ENCODE data around the gene ACBD4.

ACBD4 gene

DNA sequence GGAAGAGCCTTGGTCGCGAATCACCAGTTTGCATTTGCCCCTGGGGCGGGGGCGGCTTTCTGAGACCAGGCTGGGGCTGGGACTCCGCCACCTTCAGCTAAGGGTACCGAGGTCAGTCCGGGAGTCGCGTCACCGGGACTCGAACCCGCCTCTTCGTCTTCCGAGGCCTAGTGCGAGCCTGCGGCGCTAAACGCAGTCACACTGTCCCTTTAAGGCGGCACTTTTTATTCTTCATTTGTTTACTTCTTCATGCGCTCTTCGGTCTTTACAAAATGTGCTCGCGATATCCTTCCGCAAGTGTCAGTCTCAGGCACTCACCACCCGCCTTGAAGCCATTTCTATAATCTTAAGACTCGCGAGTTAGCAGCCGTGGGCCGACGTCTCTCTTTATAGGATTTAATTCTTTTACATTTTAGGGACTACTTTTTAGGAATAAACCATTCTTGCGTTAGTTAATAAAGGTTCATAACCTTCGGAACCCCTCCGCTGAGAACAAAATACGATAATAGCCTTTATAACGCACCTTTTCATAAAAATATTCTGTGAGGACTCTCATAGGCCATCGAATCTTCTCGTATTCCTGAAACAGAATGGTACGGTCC is 12.2 kb downstream of the ACBD4 start:
- H3K36me3 ChIP-seq (ENCODE audit: control insufficient read depth, insufficient read depth, low read length) = no peaks in the 10 kb centered on the region; the same call in 1 of the 2 replicates
- TF ChIP-seq, protein P1, sequence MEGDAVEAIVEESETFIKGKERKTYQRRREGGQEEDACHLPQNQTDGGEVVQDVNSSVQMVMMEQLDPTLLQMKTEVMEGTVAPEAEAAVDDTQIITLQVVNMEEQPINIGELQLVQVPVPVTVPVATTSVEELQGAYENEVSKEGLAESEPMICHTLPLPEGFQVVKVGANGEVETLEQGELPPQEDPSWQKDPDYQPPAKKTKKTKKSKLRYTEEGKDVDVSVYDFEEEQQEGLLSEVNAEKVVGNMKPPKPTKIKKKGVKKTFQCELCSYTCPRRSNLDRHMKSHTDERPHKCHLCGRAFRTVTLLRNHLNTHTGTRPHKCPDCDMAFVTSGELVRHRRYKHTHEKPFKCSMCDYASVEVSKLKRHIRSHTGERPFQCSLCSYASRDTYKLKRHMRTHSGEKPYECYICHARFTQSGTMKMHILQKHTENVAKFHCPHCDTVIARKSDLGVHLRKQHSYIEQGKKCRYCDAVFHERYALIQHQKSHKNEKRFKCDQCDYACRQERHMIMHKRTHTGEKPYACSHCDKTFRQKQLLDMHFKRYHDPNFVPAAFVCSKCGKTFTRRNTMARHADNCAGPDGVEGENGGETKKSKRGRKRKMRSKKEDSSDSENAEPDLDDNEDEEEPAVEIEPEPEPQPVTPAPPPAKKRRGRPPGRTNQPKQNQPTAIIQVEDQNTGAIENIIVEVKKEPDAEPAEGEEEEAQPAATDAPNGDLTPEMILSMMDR (IDR thresholded peaks at IDR 0.05; ENCODE audit: insufficient read depth, low read length, poor library complexity, severe bottlenecking) = no peak
- peak; percentile 91 for DNase-seq (ENCODE audit: extremely low read depth, insufficient read length)
- peak overlapping the region; percentile 73 for H3K4me3 ChIP-seq (replicated peaks; ENCODE audit: low read depth, low read length)
- H3K27me3 ChIP-seq (replicated peaks; ENCODE audit: control insufficient read depth, insufficient read depth, low read length) = no peaks in the 10 kb centered on the region

DNA sequence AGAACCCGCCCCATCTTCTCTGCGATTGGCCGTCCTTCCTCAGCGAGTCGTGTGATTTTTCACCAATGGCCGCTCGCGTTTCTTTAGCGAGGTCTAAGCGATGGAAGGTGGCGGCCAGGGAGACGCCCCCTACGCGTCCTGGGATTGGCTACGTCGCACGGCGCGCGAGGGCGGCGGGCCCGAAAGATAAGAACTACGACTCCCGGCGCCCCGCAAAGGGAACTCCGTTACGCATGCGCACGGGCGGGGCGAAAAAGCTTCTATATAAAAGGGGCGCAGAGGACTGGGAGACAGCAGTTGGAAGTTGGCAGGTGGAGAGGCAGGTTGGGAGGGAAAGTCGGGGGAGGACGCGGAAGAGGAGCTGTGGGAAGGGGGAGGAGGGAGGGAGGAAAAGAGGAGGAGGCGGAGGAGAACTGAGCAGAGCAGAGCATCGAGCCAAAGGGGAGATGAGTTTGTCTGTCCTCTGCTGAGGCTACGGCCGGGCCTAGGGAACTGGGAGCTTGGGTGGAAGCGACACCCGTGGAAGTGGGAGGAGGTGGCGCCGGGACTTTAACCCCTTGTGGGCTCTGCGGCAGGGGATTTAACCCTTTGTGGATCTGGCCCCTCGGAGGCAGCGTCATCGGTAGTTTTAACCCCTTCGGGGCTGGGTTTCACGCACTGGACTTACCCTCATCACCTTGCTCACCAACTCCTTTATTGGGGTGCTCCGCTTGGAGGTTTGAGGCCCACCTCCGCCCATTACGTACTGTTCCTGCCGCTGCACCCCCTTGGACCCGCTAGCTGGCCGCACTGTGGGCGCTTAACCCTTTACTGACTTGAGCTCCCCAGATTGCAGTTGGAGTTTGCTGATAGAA is 12.9 kb downstream of the ACBD4 start, which contains the start of gene HEXIM1:
Gene HEXIM1, plus strand, starts transcription at position 293 of the 854 bp plus-strand sequence. CDS start 716 bp downstream, outside the sequence.
- Histone ChIP-seq H3K36me3 (ENCODE audit: control insufficient read depth, insufficient read depth, low read length) (no peaks in the 10 kb centered on the region; the same call in 1 of the 2 replicates), H3K27me3 (replicated peaks; ENCODE audit: control insufficient read depth, insufficient read depth, low read length) (no peaks in the 10 kb centered on the region), H3K4me3 (replicated peaks; ENCODE audit: low read depth, low read length) (peak within 1 kb of the TSS; percentile 98)
- TF ChIP-seq, protein P1 (IDR thresholded peaks at IDR 0.05; ENCODE audit: insufficient read depth, low read length, poor library complexity, severe bottlenecking) = no peak
- peak; percentile 99 for DNase-seq (ENCODE audit: extremely low read depth, insufficient read length)

DNA sequence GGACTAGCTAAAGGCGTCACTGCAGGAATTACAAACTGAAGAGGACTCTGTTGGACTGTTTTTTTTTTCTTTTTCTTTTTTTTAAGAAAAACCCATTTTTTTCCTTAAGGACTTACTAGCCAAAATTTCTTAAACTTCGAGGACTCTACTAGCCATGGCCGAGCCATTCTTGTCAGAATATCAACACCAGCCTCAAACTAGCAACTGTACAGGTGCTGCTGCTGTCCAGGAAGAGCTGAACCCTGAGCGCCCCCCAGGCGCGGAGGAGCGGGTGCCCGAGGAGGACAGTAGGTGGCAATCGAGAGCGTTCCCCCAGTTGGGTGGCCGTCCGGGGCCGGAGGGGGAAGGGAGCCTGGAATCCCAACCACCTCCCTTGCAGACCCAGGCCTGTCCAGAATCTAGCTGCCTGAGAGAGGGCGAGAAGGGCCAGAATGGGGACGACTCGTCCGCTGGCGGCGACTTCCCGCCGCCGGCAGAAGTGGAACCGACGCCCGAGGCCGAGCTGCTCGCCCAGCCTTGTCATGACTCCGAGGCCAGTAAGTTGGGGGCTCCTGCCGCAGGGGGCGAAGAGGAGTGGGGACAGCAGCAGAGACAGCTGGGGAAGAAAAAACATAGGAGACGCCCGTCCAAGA is 13.7 kb downstream of the ACBD4 start:
- DNase-seq (ENCODE audit: extremely low read depth, insufficient read length) = peak; percentile 85
- TF ChIP-seq, protein P1 (IDR thresholded peaks at IDR 0.05; ENCODE audit: insufficient read depth, low read length, poor library complexity, severe bottlenecking) = peak; percentile 97
- no peaks in the 10 kb centered on the region; the same call in 1 of the 2 replicates for H3K36me3 ChIP-seq (ENCODE audit: control insufficient read depth, insufficient read depth, low read length)
- no peaks in the 10 kb centered on the region for H3K27me3 ChIP-seq (replicated peaks; ENCODE audit: control insufficient read depth, insufficient read depth, low read length)
- peak overlapping the region; percentile 98 for H3K4me3 ChIP-seq (replicated peaks; ENCODE audit: low read depth, low read length)

DNA sequence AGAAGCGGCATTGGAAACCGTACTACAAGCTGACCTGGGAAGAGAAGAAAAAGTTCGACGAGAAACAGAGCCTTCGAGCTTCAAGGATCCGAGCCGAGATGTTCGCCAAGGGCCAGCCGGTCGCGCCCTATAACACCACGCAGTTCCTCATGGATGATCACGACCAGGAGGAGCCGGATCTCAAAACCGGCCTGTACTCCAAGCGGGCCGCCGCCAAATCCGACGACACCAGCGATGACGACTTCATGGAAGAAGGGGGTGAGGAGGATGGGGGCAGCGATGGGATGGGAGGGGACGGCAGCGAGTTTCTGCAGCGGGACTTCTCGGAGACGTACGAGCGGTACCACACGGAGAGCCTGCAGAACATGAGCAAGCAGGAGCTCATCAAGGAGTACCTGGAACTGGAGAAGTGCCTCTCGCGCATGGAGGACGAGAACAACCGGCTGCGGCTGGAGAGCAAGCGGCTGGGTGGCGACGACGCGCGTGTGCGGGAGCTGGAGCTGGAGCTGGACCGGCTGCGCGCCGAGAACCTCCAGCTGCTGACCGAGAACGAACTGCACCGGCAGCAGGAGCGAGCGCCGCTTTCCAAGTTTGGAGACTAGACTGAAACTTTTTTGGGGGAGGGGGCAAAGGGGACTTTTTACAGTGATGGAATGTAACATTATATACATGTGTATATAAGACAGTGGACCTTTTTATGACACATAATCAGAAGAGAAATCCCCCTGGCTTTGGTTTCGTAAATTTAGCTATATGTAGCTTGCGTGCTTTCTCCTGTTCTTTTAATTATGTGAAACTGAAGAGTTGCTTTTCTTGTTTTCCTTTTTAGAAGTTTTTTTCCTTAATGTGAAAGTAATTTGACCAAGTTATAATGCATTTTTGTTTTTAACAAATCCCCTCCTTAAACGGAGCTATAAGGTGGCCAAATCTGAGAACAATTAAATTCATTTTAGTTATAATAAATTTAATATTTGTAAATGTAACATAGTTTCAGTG is 14.5 kb downstream of the ACBD4 start:
- peak overlapping the region; percentile 98 for H3K4me3 ChIP-seq (replicated peaks; ENCODE audit: low read depth, low read length)
- TF ChIP-seq, protein P1 (IDR thresholded peaks at IDR 0.05; ENCODE audit: insufficient read depth, low read length, poor library complexity, severe bottlenecking) = no peak
- no peaks in the 10 kb centered on the region; the same call in 1 of the 2 replicates for H3K36me3 ChIP-seq (ENCODE audit: control insufficient read depth, insufficient read depth, low read length)
- peak; percentile 73 for DNase-seq (ENCODE audit: extremely low read depth, insufficient read length)
- H3K27me3 ChIP-seq (replicated peaks; ENCODE audit: control insufficient read depth, insufficient read depth, low read length) = no peaks in the 10 kb centered on the region
